ENCODE results near the gene TIGD7.
A peak's percentile ranks its signal among the peaks of the same experiment; 100 is the strongest.

Gene TIGD7, protein sequence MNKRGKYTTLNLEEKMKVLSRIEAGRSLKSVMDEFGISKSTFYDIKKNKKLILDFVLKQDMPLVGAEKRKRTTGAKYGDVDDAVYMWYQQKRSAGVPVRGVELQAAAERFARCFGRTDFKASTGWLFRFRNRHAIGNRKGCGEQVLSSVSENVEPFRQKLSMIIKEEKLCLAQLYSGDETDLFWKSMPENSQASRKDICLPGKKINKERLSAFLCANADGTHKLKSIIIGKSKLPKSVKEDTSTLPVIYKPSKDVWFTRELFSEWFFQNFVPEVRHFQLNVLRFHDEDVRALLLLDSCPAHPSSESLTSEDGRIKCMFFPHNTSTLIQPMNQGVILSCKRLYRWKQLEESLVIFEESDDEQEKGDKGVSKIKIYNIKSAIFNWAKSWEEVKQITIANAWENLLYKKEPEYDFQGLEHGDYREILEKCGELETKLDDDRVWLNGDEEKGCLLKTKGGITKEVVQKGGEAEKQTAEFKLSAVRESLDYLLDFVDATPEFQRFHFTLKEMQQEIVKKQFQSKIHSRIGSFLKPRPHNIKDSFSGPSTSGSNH

DNA sequence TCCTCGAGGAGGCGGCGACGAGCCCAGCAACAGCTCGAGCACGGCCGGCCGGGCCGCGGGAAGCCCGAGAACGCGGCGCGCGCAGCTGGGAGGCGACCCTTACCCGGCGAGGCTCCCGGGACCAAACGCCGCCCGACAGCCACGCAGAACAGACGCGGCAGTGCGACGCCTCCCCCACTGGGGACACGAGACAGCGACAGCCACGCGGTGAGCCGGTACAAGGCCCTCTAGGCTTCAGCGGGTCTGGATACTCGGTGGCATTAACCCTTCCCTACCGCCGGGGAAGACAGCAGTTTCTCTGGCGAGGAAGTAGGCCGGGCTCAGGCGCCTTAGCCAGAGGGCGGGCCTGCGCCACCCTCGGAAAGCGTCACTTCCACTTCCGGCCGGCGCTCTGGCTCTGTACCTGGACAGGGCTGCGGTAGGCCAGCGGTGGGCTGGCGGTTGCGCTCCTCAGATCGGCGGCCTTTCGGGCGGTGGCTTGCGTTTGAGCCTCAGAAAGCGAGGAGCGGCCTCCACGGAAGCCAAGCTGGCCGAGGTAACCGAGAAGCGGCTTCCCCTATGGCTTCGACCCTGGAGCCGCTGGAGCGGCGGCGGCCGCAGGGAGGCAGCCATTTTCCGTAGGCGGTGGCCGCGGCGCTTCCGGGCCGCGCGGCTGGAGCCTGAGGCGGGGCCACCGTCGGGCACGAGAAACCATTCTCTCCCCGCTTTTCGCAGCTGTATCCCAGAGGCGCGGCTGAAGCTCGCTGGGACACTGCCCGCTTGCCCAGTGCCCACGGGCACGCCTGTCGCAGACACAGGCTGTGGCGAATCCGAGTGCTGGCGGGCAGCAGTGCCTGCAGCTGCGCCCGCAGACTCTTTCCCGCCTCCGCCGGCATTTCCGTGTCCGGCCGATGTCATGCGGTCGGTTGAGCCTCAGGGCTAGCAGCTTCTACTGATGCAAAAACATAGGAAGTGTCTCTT, at the start of gene TIGD7, which contains the start of gene ZNF75A:
TSS of gene TIGD7 (minus strand) at position 322 of the 960 bp plus-strand sequence. CDS start 4,816 bp downstream, outside the sequence.
TSS of gene ZNF75A (plus strand) at position 389 of the 960 bp plus-strand sequence. CDS start 2,932 bp downstream, outside the sequence.
- DNase-seq (ENCODE audit: low read depth in 2 of 2), result peak; percentile 66 to 80

DNA sequence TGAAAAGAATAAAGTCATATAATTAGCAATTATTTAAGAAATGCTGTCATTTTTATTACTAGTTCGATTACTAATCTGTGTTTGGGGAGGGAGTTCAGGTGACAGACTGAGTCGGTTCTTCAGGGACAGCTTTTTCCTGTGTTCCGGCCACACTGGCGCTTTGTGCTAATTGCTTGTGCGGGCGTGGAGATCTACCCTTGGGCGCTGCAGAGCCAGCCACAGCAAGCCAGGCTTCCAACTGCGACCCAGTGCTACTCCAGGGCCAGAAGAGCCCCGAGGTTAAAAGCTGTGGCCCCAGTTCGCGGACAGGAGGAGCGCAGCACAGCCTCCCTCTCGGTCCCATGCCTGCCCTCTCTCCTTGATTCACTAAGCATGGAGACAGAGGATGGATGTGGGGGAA, 43.9 kb upstream of the TIGD7 start:
- no peak for DNase-seq (ENCODE audit: low read depth in 2 of 2)

DNA sequence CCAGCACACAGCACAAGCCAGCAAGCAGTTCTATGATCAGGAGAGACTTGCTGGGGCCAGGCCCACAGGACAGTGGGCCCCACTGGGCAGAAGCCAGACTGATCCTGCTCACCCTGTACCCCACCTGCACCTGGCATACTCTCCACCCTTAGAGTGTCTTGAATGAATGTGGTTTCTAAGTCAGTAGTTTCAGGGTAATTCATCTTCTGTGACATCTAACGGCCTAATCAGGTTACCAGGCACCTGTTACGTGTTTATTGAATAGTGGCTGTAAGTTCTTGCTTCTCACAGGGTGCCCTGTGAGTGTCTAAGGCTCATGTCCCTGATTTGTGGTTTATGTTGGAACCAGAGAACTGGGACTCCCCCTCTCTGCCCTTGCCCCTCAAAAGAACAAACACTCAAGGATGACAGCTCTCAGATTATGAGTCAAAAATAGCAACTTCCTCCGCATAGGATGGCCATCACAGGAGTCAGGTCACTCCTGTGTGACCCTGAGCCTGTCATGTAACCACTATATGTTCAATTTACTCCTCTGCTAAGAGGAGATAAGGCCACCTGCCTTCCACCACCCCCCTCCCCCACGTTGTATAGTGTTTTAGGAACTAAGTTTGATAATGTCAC, 43.4 kb upstream of the TIGD7 start:
- DNase-seq (ENCODE audit: low read depth in 2 of 2), result no peak

DNA sequence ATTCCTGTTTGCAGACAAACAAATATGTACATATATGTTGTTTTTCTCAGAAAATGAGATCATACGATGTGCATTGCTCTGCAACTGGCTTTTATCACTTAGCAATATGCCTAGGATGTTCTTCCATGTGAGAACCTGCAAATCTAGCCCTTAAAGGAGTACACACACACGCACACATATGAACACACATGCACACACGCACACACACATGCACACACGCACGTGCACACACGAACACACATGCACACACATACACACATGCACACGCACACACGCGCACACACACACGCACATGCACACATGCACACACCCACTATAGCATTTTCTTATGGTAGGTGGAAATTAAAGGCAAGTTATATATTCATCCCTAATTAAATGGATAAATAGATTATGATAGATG, 42.4 kb upstream of the TIGD7 start:
- no peak for DNase-seq (ENCODE audit: low read depth in 2 of 2)

DNA sequence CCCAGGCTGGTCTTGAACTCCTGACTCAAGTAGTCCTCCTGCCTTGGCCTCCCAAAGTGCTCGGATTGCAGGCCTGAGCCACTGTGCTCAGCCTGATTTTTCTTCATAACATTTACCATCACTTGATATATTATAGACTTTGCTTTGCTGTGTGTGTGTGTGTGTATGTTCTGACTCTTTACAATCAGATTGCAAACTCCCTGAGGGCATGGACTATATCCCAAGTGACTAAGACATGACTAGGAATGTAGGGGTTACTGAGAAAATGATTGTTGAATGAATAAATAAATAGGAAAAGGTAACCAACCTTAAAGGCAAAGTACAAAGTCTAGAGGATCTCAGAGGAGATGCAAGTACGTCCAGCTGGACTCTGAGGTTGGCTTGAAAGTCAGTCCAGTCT, 40.8 kb upstream of the TIGD7 start:
- DNase-seq (ENCODE audit: low read depth in 2 of 2), result no peak

DNA sequence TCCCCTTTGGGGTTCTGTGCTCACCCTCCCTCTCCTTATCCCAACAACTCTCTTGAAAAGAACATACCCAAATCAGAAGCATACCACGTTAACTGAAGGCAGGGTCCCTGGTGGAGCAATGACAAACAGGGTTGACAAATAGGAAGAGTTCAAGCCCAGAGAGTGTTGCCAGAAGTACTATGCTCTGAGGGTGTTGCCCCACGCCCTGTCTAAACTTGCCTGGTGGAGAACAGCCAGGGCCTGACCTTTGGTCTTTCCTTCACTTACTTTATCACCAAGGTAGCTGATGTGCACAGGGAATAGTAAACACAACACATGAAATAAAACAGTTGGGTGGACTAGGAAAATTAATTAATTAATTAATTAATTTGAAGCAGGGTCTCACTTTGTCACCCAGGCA, 23.4 kb upstream of the TIGD7 start:
- no peak for DNase-seq (ENCODE audit: low read depth in 2 of 2)

DNA sequence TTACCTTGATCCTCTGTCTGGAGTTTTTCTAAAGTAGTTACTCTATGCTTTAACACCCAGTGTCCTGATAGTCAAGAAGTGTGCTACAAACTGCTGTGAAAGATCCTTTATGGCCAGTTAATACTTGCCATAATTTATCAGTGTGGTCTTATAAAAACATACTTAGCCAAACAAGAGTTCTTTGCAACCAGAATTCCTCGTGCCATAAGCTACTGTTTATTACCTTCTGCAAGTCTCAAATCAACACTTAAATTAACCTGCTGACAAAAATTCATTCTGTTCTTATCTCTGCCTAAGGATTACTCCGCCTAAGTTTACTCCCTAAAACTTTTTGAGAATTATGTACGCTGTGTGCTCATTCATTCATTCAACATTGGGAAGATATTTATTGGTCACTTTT, 22.9 kb upstream of the TIGD7 start:
- DNase-seq (ENCODE audit: low read depth in 2 of 2), result no peak

DNA sequence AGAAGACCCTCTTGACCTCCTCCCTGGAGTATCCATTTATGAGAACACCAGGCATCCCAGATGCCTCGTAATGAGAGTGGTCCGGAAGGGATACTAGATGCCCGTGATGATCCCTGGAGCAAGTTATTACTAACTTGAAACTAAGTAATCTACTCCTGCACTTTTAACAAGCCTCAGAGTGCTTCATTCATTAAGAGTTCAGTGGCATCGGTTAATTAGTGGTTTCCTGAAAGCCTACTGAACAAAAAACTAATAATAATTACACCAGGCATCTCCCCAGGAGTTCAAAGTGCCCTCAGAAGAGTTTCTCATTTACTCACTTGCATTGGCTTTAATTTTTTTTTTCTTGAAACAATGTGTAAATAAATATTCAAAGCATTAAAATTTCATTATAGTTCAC, 22.3 kb upstream of the TIGD7 start:
- no peak for DNase-seq (ENCODE audit: low read depth in 2 of 2)

DNA sequence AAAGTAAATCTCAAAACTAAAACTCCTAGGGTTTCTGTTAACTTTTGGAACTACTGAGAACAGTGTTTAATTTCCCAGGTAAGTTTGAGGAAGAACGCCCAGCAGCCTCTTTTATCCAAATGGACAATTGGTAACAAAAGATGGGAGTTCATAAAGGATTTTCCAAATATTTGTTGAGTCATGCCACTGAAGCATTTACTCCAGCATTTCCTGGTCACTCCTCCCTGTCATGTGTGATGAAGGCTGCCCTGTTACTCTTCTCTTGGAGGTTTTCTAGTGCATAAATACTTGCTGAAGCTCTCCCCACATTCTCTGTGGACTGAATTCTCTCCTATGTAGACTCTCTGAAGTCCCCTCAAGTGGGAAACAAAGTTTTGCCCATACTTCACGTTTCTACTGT, 16.6 kb upstream of the TIGD7 start:
- DNase-seq (ENCODE audit: low read depth in 2 of 2), result no peak

DNA sequence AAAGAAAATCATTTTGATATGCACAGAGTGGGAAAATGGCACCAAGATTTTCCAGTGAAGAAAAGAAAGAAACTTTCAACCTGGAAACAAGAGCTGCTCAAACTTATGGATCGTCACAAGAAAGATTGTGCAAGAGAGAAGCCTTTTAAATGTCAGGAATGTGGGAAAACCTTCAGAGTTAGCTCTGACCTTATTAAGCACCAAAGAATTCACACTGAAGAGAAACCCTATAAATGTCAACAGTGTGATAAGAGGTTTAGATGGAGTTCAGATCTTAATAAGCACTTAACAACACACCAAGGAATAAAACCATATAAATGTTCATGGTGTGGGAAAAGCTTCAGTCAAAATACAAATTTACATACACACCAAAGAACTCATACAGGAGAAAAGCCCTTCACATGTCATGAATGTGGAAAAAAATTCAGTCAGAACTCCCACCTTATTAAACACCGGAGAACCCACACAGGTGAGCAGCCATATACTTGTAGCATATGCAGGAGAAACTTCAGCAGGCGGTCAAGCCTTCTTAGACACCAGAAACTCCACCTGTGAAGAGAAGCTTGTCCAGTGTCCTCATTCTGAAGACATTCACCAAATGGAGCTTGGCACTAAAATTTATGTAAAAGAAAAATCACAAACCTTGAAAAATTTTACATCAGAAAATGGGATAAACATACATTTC, 12.2 kb upstream of the TIGD7 start:
- DNase-seq (ENCODE audit: low read depth in 2 of 2), result no peak

DNA sequence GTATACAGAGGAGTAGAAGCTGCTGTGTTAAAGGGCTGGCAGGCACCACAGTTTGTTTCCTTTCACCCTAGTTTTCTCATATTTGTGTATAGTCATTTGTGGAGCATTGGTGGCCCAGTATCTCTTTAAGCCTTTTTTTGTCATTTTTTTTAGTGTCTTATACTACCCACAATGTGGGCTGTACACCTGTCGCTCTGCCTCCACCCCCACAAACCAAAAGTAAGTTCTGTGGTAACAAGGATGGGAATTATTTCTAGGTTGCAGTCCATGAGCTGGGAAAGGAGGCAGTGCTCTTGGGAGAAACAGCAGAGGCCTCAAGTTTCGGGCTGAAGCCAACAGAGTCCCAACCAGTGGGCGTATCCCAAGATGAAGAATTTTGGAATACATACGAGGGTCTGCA, 6.3 kb upstream of the TIGD7 start:
- DNase-seq (ENCODE audit: low read depth in 2 of 2), result no peak

DNA sequence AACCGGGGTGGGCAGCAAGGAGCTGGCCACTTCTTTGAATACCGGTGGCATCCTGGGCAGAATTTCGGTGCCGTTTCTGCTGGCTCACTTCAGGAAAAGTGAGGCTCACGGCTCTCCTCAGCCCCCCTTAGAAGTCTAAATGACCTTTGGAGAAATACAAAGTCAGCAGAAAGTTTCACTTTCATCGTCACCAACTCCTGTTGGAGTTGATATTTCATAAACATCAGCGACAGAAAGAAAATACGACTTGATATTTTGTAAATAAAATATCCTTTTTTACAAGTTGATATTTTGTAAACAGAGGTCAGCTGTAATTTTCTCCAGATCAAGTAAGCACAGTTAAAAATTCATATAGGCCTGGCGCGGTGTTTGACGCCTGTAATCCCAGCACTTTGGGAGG, 848 bp upstream of the TIGD7 start:
- DNase-seq (ENCODE audit: low read depth in 2 of 2), result no peak

DNA sequence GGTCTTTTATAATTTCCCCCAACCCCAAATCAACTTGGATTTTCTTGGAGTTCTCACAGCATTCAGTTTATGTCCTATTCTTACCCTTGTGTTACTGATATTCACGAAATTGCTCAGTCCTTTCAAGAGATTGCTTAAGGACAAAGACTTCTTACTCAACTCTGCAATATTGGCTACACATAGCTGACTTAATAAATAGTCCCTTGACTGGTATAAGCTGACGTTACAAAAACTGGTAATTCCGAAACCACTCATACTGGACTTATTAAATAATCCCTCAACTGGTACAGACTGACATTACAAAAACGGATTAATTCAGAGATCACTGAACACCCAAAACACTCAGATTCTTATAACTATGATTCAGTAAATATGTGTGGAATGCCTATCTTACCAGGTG, 860 bp downstream of the TIGD7 start:
- DNase-seq (ENCODE audit: low read depth in 2 of 2), result no peak

DNA sequence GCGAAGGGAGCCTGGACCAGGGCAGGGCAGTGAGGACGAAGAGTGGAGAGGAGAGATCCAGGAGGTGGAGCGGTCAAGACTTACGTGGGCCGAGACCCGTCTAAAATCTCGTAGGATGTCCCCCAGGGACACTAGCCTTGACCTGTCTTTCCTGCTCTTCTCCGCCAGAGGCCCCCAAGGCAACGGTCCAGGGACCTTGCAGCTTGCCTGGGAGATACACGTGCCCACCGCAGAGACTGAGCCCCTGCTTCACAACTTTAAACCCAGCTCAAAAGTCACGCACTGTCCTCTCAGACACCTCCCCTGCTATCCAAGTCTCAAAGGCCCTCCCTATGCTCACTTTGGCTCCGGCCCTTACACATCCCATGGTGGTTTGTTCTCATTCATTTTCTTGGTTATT, 9.4 kb downstream of the TIGD7 start:
- DNase-seq (ENCODE audit: low read depth in 2 of 2), result no peak

DNA sequence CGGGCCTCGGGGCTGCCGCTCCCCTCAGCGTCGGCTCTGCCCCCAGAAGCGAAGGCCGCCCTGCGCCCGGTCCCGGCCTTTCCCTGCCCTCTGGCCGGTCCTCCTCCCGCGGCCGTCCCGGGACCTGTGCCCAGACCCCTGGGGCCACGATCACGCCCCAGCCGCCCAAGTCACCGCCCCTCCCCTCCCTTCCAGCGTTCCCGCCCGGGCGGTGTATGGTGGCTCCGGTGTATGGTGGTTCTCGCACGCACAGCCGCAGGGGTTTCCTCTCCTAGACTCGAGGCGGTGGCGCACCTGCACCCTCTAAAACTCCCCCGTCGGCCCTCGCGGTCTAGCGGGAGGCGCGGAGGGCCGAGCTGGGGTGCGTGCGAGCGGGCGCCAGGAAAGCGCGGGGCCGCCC, 10.0 kb downstream of the TIGD7 start:
- DNase-seq (ENCODE audit: low read depth in 2 of 2), result no peak

DNA sequence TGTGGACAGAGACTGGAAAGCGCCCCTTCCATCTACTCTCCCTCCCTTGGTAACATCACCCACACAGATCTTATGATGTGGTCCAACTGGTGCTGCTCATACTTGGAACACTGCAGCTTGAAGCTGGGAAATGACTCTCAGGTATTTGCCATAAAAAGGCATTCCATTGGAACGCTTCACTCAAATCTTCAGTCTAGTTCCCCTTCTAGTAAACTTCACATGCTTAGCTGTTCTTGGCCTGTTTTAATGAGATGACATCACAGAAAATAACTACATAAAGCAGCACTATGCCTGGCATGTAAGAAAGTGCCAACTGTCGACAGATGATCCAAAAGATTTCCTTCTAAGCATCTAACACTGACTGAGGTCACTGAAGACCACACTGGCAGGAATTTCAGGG, 12.6 kb downstream of the TIGD7 start:
- DNase-seq (ENCODE audit: low read depth in 2 of 2), result no peak

DNA sequence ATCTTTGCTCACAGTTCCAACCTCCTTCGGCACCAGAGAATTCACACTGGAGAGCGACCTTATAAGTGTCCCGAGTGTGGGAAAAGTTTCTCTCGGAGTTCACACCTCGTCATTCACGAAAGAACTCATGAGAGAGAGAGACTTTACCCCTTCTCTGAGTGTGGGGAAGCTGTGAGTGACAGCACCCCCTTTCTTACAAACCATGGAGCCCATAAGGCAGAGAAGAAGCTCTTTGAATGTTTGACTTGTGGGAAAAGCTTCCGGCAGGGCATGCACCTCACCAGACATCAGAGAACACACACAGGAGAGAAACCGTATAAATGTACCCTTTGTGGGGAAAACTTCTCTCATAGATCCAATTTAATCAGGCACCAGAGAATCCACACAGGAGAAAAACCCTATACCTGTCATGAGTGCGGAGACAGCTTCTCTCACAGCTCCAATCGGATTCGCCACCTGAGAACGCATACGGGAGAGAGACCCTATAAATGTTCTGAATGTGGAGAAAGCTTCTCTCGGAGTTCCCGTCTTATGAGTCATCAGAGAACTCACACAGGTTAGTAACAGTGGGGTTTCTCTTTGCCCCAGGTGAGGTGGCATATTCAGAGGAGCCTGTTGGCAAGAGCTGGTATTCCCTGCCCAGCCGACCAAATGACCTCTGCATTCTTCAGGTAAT, 15.1 kb downstream of the TIGD7 start:
- no peak for DNase-seq (ENCODE audit: low read depth in 2 of 2)

DNA sequence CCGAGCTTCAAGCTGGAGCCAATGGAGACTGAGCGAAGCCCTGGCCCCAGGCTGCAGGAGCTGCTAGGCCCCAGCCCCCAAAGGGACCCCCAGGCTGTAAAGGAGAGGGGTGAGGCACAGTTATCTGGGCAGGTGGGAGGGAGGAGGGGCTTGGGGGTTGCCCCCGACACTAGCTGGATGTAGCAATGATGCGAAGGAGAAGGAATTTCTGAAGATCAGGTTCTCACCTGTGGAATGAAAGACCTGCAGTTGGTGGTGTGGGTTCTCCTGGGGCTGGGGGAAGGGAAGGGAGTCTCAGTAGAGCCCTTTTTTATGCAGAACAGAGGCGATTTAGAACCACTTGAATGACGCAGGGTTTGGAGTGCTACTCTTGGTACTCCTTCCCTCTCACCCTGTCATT, 20.1 kb downstream of the TIGD7 start:
- DNase-seq (ENCODE audit: low read depth in 2 of 2), result no peak

DNA sequence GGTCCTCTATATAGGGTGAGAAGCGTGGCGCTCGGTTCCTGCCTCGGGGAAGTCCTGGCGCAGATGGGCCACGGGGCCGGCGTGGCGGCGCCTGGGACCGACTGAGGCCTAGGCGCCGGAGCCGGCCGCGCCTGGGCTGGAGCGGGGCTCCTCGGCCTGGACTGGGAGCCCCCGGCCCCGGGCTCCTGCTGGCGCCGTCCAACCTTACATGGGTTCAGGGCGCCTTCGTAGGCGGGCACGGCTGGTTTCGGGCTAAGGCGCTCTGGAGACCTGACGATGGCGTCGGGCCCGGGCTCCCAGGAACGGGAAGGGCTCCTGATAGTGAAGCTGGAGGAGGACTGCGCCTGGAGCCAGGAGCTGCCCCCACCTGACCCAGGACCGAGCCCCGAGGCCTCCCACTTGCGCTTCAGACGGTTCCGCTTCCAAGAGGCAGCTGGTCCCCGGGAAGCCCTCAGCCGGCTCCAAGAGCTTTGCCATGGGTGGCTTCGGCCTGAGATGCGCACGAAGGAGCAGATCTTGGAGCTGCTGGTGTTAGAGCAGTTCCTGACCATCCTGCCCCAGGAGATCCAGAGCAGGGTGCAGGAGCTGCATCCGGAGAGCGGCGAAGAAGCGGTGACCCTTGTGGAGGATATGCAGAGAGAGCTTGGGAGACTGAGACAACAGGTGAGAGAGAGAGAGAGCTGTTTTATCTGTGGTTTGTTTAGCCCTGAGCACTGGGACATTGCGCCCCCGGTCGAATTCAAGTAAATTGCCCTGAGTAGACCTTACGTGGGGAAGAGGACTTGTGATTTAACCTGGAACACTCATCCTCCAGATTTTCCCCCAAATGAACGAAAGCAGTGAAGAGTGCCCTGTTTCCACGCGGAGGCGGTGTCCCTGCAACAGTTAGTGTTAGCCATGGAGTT, 21.4 kb downstream of the TIGD7 start:
- DNase-seq (ENCODE audit: low read depth in 2 of 2), result no peak

All from stimulated activated CD8-positive, alpha-beta memory T cell treated with anti-CD3 and anti-CD28 coated beads, Interleukin-7, amount 100 ng/mL, for 4 hours (primary cell).